Ectodermal cell (in vitro differentiated cells): ENCODE data around the gene NCBP3.
"Not testable (repeated sequence)": the region's sequence is repeated elsewhere in the genome, so short reads cannot be mapped to it uniquely, and the experiment has no call there.

Experiments used
- H3K27ac ChIP-seq: 2 replicates; pipeline ENCODE4 v1.7.0; 2013; ENCODE audit warnings: mild to moderate bottlenecking, low read depth, low read length; ENCODE audit not compliant: insufficient read depth, poor library complexity, severe bottlenecking
- H3K27me3 ChIP-seq: 2 replicates; pipeline ENCODE4 v1.7.0; 2013; ENCODE audit warnings: mild to moderate bottlenecking, low read length; ENCODE audit not compliant: insufficient read depth, control insufficient read depth, poor library complexity, severe bottlenecking
- H3K36me3 ChIP-seq: one replicate; pipeline ENCODE4 v1.7.0; 2013; ENCODE audit warnings: low read length; ENCODE audit not compliant: control insufficient read depth, insufficient read depth
- H3K4me1 ChIP-seq: one replicate; pipeline ENCODE4 v1.7.0; 2013; ENCODE audit warnings: low read length; ENCODE audit not compliant: control insufficient read depth, insufficient read depth
- H3K4me3 ChIP-seq: 2 replicates; pipeline ENCODE4 v1.7.0; 2013; ENCODE audit warnings: low read depth, low read length, control low read depth; ENCODE audit not compliant: insufficient read depth
- H3K9me3 ChIP-seq: 2 replicates; pipeline ENCODE4 v1.7.0; 2013; ENCODE audit warnings: mild to moderate bottlenecking, low read length, moderate library complexity; ENCODE audit not compliant: control insufficient read depth
- WGBS, 2 experiments: methylation state at CpG; one replicate each; pipeline ENCODE4 v1.1.7; 2013; ENCODE audit warnings: missing lambda C conversion rate in 2 of 2; 5-methylcytosine and 5-hydroxymethylcytosine counted together

The NCBP3 gene

GRCh38 chr17:3865176-3865575 is 19.1 kb upstream of the NCBP3 start:
- Histone ChIP-seq H3K27me3 (no peaks in the 10 kb centered on the region), H3K4me1 (no peaks in the 10 kb centered on the region), H3K4me3 (no peak overlapping the region), H3K27ac (no peak overlapping the region), H3K36me3 (no peaks in the 10 kb centered on the region), H3K9me3 (no peaks in the 10 kb centered on the region)
- WGBS, 2 experiments, result 91 to 92% methylated on average over 8 of the region's 8 CpGs

- Histone ChIP-seq H3K9me3 (no peaks in the 10 kb centered on the region), H3K27me3 (no peaks in the 10 kb centered on the region), H3K4me3 (no peak overlapping the region), H3K4me1 (no peaks in the 10 kb centered on the region), H3K36me3 (no peaks in the 10 kb centered on the region), H3K27ac (no peak overlapping the region)
- WGBS, 2 experiments, result 91 to 93% methylated on average over 10 of the region's 10 CpGs
Measured at GRCh38 chr17:3864534-3864933, 18.5 kb upstream of the NCBP3 start.

GRCh38 chr17:3861761-3862681 is 16.0 kb upstream of the NCBP3 start:
- H3K4me3 ChIP-seq, result no peak overlapping the region
- no peak overlapping the region for H3K27ac ChIP-seq
- no peaks in the 10 kb centered on the region for H3K36me3 ChIP-seq
- WGBS, 2 experiments, result 91 to 93% methylated on average over 28 of the region's 28 CpGs
- H3K27me3 ChIP-seq, result no peaks in the 10 kb centered on the region
- H3K9me3 ChIP-seq, result no peaks in the 10 kb centered on the region
- H3K4me1 ChIP-seq, result no peaks in the 10 kb centered on the region

- WGBS, 2 experiments, result 91% methylated on average over 30 of the region's 30 CpGs
Measured at GRCh38 chr17:3860939-3861700, 15.1 kb upstream of the NCBP3 start.

GRCh38 chr17:3859940-3860339 is 13.9 kb upstream of the NCBP3 start:
- no peak overlapping the region for H3K4me3 ChIP-seq
- 85 to 94% methylated on average over 8 to 9 of the region's 9 CpGs for WGBS, 2 experiments
- H3K27me3 ChIP-seq, result no peaks in the 10 kb centered on the region
- H3K27ac ChIP-seq, result no peak overlapping the region
- H3K4me1 ChIP-seq, result no peaks in the 10 kb centered on the region
- no peaks in the 10 kb centered on the region for H3K9me3 ChIP-seq
- no peaks in the 10 kb centered on the region for H3K36me3 ChIP-seq

More at GRCh38 chr17:3860939-3861700, 15.1 kb upstream of the NCBP3 start:
- no peaks in the 10 kb centered on the region for H3K36me3 ChIP-seq
- no peaks in the 10 kb centered on the region for H3K4me1 ChIP-seq
- H3K4me3 ChIP-seq, result no peak overlapping the region
- no peaks in the 10 kb centered on the region for H3K9me3 ChIP-seq
- no peak overlapping the region for H3K27ac ChIP-seq
- no peaks in the 10 kb centered on the region for H3K27me3 ChIP-seq

- WGBS, 2 experiments, result 86% methylated on average over 16 of the region's 16 CpGs
- H3K27ac ChIP-seq, result no peak overlapping the region
- H3K4me3 ChIP-seq, result no peak overlapping the region
Measured at GRCh38 chr17:3857261-3858105, 11.4 kb upstream of the NCBP3 start.

GRCh38 chr17:3854204-3854603 is 8.2 kb upstream of the NCBP3 start:
- 92 to 96% methylated on average over 15 to 22 of the region's 36 CpGs for WGBS, 2 experiments

More at GRCh38 chr17:3857261-3858105, 11.4 kb upstream of the NCBP3 start:
- H3K4me1 ChIP-seq, result no peaks in the 10 kb centered on the region
- no peaks in the 10 kb centered on the region for H3K36me3 ChIP-seq
- H3K9me3 ChIP-seq, result no peaks in the 10 kb centered on the region
- no peaks in the 10 kb centered on the region for H3K27me3 ChIP-seq

GRCh38 chr17:3852561-3852960 is 6.5 kb upstream of the NCBP3 start:
- H3K27me3 ChIP-seq, result no peaks in the 10 kb centered on the region
- H3K27ac ChIP-seq, result no peak overlapping the region
- H3K4me1 ChIP-seq, result no peaks in the 10 kb centered on the region
- no peak overlapping the region for H3K4me3 ChIP-seq
- WGBS, 2 experiments, result 79 to 83% methylated on average over 10 of the region's 10 CpGs
- H3K36me3 ChIP-seq, result no peaks in the 10 kb centered on the region
- H3K9me3 ChIP-seq, result no peaks in the 10 kb centered on the region

More at GRCh38 chr17:3854204-3854603, 8.2 kb upstream of the NCBP3 start:
- not testable (repeated sequence) for H3K36me3 ChIP-seq, H3K27me3 ChIP-seq, H3K27ac ChIP-seq, H3K4me3 ChIP-seq, H3K9me3 ChIP-seq, H3K4me1 ChIP-seq

GRCh38 chr17:3851461-3852100 is 5.5 kb upstream of the NCBP3 start:
- H3K4me3 ChIP-seq, result no peak overlapping the region
- no peaks in the 10 kb centered on the region for H3K36me3 ChIP-seq
- H3K4me1 ChIP-seq, result no peaks in the 10 kb centered on the region
- H3K27me3 ChIP-seq, result no peaks in the 10 kb centered on the region
- H3K9me3 ChIP-seq, result no peaks in the 10 kb centered on the region
- no peak overlapping the region for H3K27ac ChIP-seq
- WGBS, 2 experiments, result 88 to 89% methylated on average over 24 of the region's 24 CpGs
